Measurements from ENCODE around the gene ARSB. TPM values are rescaled to one million over a fixed set of nuclear protein-coding genes. Genes with fewer than 3 reads are reported as not detected.

The ARSB gene
- total RNA-seq, 1 donor from 2014 or later, result 1.8 TPM

DNA sequence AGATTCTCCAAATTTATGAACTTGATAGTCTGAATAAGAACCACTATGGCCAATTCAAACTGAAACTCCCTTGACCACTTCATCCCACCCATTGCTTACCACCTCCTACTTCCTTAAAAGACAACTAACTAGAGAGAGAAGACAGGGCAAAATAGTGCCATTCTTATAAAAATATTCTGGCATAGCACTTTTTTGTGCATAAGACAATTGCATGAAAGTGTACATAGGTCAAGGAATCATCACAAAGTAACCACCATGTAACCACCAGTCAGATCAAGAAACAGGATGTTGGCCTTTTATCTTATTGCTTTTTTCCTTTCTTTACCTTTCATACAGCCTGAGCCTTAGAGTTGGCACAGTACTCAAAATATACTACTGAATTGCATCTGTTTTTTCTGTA is 8.1 kb upstream of the ARSB start:
- H3K36me3 ChIP-seq (ENCODE audit: control insufficient read depth, insufficient read depth, low read length), result no peaks in the 10 kb centered on the region
- DNase-seq (ENCODE audit: low read depth), result no peak
- no peak overlapping the region for H3K4me3 ChIP-seq (ENCODE audit: low read depth, low read length)
- FAIRE-seq, result no peak
- peaks cover 2% of the 10 kb centered on the region for H3K27me3 ChIP-seq (ENCODE audit: control insufficient read depth, insufficient read depth, low read length)
- TF ChIP-seq, protein P1, sequence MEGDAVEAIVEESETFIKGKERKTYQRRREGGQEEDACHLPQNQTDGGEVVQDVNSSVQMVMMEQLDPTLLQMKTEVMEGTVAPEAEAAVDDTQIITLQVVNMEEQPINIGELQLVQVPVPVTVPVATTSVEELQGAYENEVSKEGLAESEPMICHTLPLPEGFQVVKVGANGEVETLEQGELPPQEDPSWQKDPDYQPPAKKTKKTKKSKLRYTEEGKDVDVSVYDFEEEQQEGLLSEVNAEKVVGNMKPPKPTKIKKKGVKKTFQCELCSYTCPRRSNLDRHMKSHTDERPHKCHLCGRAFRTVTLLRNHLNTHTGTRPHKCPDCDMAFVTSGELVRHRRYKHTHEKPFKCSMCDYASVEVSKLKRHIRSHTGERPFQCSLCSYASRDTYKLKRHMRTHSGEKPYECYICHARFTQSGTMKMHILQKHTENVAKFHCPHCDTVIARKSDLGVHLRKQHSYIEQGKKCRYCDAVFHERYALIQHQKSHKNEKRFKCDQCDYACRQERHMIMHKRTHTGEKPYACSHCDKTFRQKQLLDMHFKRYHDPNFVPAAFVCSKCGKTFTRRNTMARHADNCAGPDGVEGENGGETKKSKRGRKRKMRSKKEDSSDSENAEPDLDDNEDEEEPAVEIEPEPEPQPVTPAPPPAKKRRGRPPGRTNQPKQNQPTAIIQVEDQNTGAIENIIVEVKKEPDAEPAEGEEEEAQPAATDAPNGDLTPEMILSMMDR (IDR thresholded peaks at IDR 0.05; ENCODE audit: insufficient read depth, low read length, severe bottlenecking), result no peak

DNA sequence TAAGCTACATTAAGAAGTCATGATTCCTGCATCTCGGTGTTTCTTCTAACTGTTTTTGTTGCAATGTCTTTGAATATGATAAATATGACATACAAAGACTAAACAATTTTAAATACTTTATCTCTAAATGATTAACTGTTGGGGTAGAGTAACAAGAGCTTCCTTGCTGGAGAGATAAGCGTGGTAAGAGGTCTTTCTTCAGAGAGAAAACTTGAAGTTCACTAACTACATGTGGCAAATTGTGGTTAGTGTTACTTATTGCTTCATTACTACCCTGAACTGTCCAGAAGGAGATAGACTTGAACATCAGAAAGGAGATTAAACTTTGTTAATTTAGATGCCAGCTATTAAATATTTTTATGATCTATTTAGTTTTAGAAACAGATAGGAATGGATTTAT is 7.0 kb upstream of the ARSB start:
- FAIRE-seq, result no peak
- no peaks in the 10 kb centered on the region for H3K36me3 ChIP-seq (ENCODE audit: control insufficient read depth, insufficient read depth, low read length)
- H3K27me3 ChIP-seq (ENCODE audit: control insufficient read depth, insufficient read depth, low read length), result peaks cover under 1% of the 10 kb centered on the region
- TF ChIP-seq, protein P1 (IDR thresholded peaks at IDR 0.05; ENCODE audit: insufficient read depth, low read length, severe bottlenecking), result no peak
- no peak overlapping the region for H3K4me3 ChIP-seq (ENCODE audit: low read depth, low read length)
- DNase-seq (ENCODE audit: low read depth), result no peak

DNA sequence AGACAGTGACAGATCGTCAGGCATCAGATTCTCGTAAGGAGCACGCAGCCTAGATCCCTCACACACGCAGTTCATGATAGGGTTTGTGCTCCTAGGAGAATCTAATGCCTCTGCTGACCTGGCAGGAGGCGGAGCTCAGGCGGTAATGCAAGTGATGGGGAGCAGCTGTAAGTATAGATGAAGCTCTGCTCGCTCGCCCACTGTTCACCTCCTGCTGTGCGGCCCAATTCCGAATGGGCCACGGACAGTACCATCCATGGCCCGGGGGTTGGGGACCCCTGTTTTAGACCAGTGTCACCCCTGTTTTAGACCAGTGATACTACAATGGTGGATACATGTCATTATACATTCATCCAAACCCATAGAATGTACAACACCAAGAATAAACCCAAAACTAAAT is 4.0 kb upstream of the ARSB start:
- TF ChIP-seq, protein P1 (IDR thresholded peaks at IDR 0.05; ENCODE audit: insufficient read depth, low read length, severe bottlenecking), result no peak

DNA sequence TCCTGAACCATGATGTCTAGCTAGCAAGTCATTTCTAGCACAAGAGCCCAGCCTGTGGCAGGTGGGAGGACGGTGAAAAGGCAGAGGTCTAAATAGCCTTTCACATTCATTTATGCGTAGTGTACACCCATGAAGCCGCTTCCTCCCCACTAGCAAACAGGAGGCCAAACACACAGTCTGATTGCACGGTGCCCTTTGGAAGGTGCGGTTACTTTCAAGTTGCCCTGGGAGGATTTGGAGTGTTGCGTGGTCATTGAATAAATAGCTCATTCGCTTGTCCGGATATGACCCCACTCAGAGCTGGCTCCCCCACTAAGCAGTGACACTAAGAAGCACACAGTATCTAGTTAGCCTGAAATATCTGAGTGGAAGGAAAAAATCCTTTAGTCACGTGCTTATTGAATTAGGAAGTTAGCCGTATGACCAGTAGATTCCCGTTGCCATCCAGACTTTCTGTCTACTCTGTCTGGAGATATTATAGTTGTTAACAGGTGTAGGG is 664 bp upstream of the ARSB start:
- Histone ChIP-seq H3K36me3 (ENCODE audit: control insufficient read depth, insufficient read depth, low read length) (no peaks in the 10 kb centered on the region), H3K4me3 (ENCODE audit: low read depth, low read length) (peak overlapping the region; percentile 65), H3K27me3 (ENCODE audit: control insufficient read depth, insufficient read depth, low read length) (no peaks in the 10 kb centered on the region)
- TF ChIP-seq, protein P1 (IDR thresholded peaks at IDR 0.05; ENCODE audit: insufficient read depth, low read length, severe bottlenecking), result no peak
- DNase-seq (ENCODE audit: low read depth) (no peak), FAIRE-seq (no peak)

More for the DNA sequence above, 4.0 kb upstream of the ARSB start:
- Histone ChIP-seq H3K4me3 (ENCODE audit: low read depth, low read length) (no peak overlapping the region), H3K27me3 (ENCODE audit: control insufficient read depth, insufficient read depth, low read length) (no peaks in the 10 kb centered on the region), H3K36me3 (ENCODE audit: control insufficient read depth, insufficient read depth, low read length) (no peaks in the 10 kb centered on the region)
- FAIRE-seq (no peak), DNase-seq (ENCODE audit: low read depth) (no peak)

DNA sequence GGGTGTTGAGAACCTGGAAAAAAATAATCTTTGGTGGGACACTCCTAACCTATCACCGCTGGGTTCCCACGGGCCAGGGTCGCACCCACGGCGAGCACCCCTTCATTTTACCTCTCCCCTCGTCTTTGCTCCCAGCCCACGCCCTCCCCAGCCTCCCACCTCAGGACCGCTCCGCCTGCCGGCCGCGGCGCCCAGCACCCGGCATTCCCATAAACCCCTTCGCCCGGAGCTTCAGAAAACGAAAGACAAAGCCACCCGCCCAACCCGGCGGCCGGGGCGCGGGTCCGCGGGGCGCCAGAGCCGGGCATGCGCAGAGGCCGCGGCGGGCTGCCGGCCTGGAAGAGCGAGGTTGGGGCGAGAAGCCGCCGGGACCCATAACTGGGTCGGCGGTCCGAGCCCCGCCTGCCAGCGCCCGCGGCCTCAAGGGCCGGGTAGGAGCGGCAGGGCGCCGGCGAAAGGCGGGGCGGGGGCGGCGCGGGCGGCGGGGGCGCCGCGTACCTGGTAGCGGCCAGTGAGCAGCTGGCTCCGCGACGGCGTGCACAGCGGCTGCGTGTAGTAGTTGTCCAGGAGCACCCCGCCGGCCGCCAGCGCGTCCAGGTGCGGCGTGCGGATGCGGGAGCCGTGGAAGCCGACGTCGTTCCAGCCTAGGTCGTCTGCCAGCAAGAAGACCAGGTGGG is 533 bp downstream of the ARSB start:
- TF ChIP-seq, protein P1 (IDR thresholded peaks at IDR 0.05; ENCODE audit: insufficient read depth, low read length, severe bottlenecking), result peak; percentile 53
- FAIRE-seq, result no peak

More for the DNA sequence above, 533 bp downstream of the ARSB start:
- Histone ChIP-seq H3K27me3 (ENCODE audit: control insufficient read depth, insufficient read depth, low read length) (no peaks in the 10 kb centered on the region), H3K4me3 (ENCODE audit: low read depth, low read length) (peak overlapping the region; percentile 65), H3K36me3 (ENCODE audit: control insufficient read depth, insufficient read depth, low read length) (no peaks in the 10 kb centered on the region)
- peak; percentile 67 for DNase-seq (ENCODE audit: low read depth)
